ENCODE results near the gene ST13. TPM values are rescaled to one million over a fixed set of nuclear protein-coding genes. Genes with fewer than 3 reads are reported as not detected.

The ST13 gene
- total and polyA plus RNA-seq, 9 of the 15 experiments (the other 6 are each of a cell fraction or from before 2014, with no cell fraction given), result 53.6 to 311 (median 195) TPM

DNA sequence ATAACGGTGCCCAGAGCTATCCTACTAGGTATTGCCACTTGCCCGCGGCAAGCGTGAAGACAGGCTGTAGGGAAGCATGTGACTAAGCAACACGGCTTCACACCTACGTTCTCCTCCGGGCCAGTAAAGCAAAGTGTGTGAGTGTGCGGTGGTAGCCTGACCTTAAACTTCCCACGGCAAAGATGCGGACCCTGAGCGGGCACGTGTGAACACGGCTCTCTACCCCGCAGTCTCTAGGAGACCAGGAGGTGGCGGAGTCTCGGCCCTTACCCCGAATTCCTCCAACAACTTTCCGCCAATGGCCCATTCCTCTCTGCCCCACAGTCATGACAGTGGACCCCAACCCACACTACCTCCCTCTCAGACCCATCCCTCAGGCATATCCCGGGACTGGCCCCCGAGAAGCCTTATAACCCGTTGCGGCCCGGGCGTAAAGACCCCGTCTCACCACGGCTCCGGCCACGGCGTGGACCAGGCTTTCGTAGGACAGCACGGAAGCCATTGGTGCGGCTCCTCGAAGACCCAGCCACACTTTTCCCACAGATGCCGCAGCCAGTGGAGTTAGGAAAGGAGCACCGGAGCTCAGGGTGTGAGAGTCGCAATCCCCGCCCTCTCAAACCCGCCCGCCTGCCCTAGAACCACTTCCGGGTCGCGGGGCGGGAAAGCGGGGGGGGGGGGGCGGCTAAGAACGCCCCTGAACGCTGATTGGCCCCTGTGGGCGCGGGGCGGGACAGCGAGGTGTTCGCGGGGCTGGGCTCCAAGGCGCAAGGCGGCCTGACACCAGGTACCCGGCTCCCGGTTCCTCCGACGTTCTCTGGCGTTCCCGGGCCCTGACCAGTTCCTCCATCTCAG is 37.5 kb downstream of the ST13 start, which contains the start of gene SLC25A17 (continued):
- TF ChIP-seq, protein P1, sequence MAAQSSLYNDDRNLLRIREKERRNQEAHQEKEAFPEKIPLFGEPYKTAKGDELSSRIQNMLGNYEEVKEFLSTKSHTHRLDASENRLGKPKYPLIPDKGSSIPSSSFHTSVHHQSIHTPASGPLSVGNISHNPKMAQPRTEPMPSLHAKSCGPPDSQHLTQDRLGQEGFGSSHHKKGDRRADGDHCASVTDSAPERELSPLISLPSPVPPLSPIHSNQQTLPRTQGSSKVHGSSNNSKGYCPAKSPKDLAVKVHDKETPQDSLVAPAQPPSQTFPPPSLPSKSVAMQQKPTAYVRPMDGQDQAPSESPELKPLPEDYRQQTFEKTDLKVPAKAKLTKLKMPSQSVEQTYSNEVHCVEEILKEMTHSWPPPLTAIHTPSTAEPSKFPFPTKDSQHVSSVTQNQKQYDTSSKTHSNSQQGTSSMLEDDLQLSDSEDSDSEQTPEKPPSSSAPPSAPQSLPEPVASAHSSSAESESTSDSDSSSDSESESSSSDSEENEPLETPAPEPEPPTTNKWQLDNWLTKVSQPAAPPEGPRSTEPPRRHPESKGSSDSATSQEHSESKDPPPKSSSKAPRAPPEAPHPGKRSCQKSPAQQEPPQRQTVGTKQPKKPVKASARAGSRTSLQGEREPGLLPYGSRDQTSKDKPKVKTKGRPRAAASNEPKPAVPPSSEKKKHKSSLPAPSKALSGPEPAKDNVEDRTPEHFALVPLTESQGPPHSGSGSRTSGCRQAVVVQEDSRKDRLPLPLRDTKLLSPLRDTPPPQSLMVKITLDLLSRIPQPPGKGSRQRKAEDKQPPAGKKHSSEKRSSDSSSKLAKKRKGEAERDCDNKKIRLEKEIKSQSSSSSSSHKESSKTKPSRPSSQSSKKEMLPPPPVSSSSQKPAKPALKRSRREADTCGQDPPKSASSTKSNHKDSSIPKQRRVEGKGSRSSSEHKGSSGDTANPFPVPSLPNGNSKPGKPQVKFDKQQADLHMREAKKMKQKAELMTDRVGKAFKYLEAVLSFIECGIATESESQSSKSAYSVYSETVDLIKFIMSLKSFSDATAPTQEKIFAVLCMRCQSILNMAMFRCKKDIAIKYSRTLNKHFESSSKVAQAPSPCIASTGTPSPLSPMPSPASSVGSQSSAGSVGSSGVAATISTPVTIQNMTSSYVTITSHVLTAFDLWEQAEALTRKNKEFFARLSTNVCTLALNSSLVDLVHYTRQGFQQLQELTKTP (IDR thresholded peaks at IDR 0.05; ENCODE audit: low read depth in 1 of 2, partially characterized antibody in 2 of 2), result peak in 1 of 2 experiments; percentile 26
- TF ChIP-seq TBP (optimal IDR thresholded peaks at IDR 0.05; ENCODE audit: low read depth, low read length) (peak; percentile 53), TAF1 (IDR thresholded peaks at IDR 0.05; ENCODE audit: control insufficient read depth, extremely low read depth, insufficient read depth, low read length, severe bottlenecking) (peak; percentile 66), ZNF184 (CRISPR knock-in tag; IDR thresholded peaks at IDR 0.05) (no peak), TCF3 (CRISPR knock-in tag; IDR thresholded peaks at IDR 0.05) (no peak), HDAC1 (IDR thresholded peaks at IDR 0.05) (peak in 1 of 2 experiments; percentile 82; a peak in 2 of 4 replicates), CXXC5 (CRISPR knock-in tag; IDR thresholded peaks at IDR 0.05) (peak; percentile 46), PHF8 (IDR thresholded peaks at IDR 0.05; ENCODE audit: borderline replicate concordance, low read length) (peak; percentile 68; the same call in 1 of the 2 replicates), POLR2A (conservative IDR thresholded peaks at IDR 0.05) (peak; percentile 79), ZFX (CRISPR knock-in tag; IDR thresholded peaks at IDR 0.05) (peak; percentile 53), RBFOX2 (IDR thresholded peaks at IDR 0.05; ENCODE audit: low read depth, low read length) (peak; percentile 80), NR2C2 (CRISPR knock-in tag; IDR thresholded peaks at IDR 0.05) (peak; percentile 95), NR2C2 (tag; IDR thresholded peaks at IDR 0.05) (peak; percentile 99)
- TF ChIP-seq, protein P2, sequence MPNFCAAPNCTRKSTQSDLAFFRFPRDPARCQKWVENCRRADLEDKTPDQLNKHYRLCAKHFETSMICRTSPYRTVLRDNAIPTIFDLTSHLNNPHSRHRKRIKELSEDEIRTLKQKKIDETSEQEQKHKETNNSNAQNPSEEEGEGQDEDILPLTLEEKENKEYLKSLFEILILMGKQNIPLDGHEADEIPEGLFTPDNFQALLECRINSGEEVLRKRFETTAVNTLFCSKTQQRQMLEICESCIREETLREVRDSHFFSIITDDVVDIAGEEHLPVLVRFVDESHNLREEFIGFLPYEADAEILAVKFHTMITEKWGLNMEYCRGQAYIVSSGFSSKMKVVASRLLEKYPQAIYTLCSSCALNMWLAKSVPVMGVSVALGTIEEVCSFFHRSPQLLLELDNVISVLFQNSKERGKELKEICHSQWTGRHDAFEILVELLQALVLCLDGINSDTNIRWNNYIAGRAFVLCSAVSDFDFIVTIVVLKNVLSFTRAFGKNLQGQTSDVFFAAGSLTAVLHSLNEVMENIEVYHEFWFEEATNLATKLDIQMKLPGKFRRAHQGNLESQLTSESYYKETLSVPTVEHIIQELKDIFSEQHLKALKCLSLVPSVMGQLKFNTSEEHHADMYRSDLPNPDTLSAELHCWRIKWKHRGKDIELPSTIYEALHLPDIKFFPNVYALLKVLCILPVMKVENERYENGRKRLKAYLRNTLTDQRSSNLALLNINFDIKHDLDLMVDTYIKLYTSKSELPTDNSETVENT (CRISPR knock-in tag; IDR thresholded peaks at IDR 0.05), result 0 out of 2 replicates have a peak, but pooled peaks have one; percentile 20
- TF ChIP-seq, protein P3, sequence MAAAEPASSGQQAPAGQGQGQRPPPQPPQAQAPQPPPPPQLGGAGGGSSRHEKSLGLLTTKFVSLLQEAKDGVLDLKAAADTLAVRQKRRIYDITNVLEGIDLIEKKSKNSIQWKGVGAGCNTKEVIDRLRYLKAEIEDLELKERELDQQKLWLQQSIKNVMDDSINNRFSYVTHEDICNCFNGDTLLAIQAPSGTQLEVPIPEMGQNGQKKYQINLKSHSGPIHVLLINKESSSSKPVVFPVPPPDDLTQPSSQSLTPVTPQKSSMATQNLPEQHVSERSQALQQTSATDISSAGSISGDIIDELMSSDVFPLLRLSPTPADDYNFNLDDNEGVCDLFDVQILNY (CRISPR knock-in tag; IDR thresholded peaks at IDR 0.05), result no peak
- TF ChIP-seq, protein P4, sequence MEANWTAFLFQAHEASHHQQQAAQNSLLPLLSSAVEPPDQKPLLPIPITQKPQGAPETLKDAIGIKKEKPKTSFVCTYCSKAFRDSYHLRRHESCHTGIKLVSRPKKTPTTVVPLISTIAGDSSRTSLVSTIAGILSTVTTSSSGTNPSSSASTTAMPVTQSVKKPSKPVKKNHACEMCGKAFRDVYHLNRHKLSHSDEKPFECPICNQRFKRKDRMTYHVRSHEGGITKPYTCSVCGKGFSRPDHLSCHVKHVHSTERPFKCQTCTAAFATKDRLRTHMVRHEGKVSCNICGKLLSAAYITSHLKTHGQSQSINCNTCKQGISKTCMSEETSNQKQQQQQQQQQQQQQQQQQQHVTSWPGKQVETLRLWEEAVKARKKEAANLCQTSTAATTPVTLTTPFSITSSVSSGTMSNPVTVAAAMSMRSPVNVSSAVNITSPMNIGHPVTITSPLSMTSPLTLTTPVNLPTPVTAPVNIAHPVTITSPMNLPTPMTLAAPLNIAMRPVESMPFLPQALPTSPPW (CRISPR knock-in tag; IDR thresholded peaks at IDR 0.05), result peak; percentile 100

Measured in K562 (cell line).